Neuronal stem cell (in vitro differentiated cells): ENCODE measurements around the gene LY6G5C.

Experiments used
- DNase-seq: peaks from one replicate; pipeline ENCODE4 v3.0.0-alpha.2; 2013; ENCODE audit warnings: low spot score
- H2AFZ ChIP-seq: one replicate; pipeline ENCODE4 v1.6.1; 2013; ENCODE audit warnings: mild to moderate bottlenecking, low read length, inconsistent platforms
- H2AK5ac ChIP-seq: 2 replicates; pipeline ENCODE4 v1.6.1; 2013; ENCODE audit warnings: low read depth, mild to moderate bottlenecking, inconsistent platforms, low read length, moderate library complexity, mixed read lengths
- H2BK120ac ChIP-seq: 2 replicates; pipeline ENCODE4 v1.6.1; 2013; ENCODE audit warnings: low read depth, mild to moderate bottlenecking, inconsistent platforms, low read length, moderate library complexity, mixed read lengths
- H2BK12ac ChIP-seq: one replicate; pipeline ENCODE4 v1.6.1; 2013; ENCODE audit warnings: low read length, inconsistent platforms
- H2BK15ac ChIP-seq: 2 replicates; pipeline ENCODE4 v1.6.1; 2013; ENCODE audit warnings: mild to moderate bottlenecking, low read length, inconsistent platforms, mixed read lengths
- H2BK5ac ChIP-seq: one replicate; pipeline ENCODE4 v1.6.1; 2013; ENCODE audit warnings: inconsistent platforms, mild to moderate bottlenecking, low read length, moderate library complexity
- H3K14ac ChIP-seq: one replicate; pipeline ENCODE4 v1.6.1; 2013; ENCODE audit warnings: low read length, inconsistent platforms
- H3K18ac ChIP-seq: 2 replicates; pipeline ENCODE4 v1.6.1; 2013; ENCODE audit warnings: low read length, inconsistent platforms
- H3K23ac ChIP-seq: 2 replicates; pipeline ENCODE4 v1.6.1; 2013; ENCODE audit warnings: low read depth, mild to moderate bottlenecking, mixed read lengths, low read length, inconsistent platforms; ENCODE audit not compliant: poor library complexity
- H3K27ac ChIP-seq: replicated peaks from 3 replicates; pipeline ENCODE4 v1.5.1; 2013; ENCODE audit warnings: low read length, inconsistent platforms
- H3K27me3 ChIP-seq, 3 experiments: 2 replicates each; pipeline ENCODE4 v1.6.1; 2013; ENCODE audit warnings: low read length in 3 of 3, mild to moderate bottlenecking in 2 of 3, inconsistent platforms in 1 of 3, low read depth in 1 of 3, mixed read lengths in 1 of 3, moderate library complexity in 1 of 3; ENCODE audit not compliant: control insufficient read depth in 3 of 3, insufficient read depth in 3 of 3
- H3K36me3 ChIP-seq, 2 donors: replicated peaks in 1 of 2; 2 replicates each; pipeline ENCODE4 v1.6.1; 2013; ENCODE audit warnings: low read length in 2 of 2; ENCODE audit not compliant: control insufficient read depth in 2 of 2, insufficient read depth in 2 of 2
- H3K4ac ChIP-seq: 2 replicates; pipeline ENCODE4 v1.6.1; 2013; ENCODE audit warnings: inconsistent platforms, mild to moderate bottlenecking, low read length, moderate library complexity
- H3K4me1 ChIP-seq, 2 donors: 1 replicate in 1 of 2; 2 replicates in 1 of 2; pipeline ENCODE4 v1.6.1; 2013; ENCODE audit warnings: low read length in 2 of 2, low read depth in 1 of 2; ENCODE audit not compliant: control insufficient read depth in 2 of 2, insufficient read depth in 1 of 2
- H3K4me2 ChIP-seq: one replicate; pipeline ENCODE4 v1.6.1; 2013; ENCODE audit warnings: mild to moderate bottlenecking, low read length, inconsistent platforms; ENCODE audit not compliant: insufficient read depth, poor library complexity, severe bottlenecking
- H3K4me3 ChIP-seq, 2 donors: 2 replicates each; pipeline ENCODE4 v1.5.1; 2013; ENCODE audit warnings: low read length in 2 of 2, mild to moderate bottlenecking in 2 of 2, inconsistent platforms in 1 of 2, moderate library complexity in 1 of 2
- H3K79me1 ChIP-seq: one replicate; pipeline ENCODE4 v1.6.1; 2013; ENCODE audit warnings: low read depth, mild to moderate bottlenecking, inconsistent platforms, low read length, moderate library complexity
- H3K9ac ChIP-seq: one replicate; pipeline ENCODE4 v1.6.1; 2013; ENCODE audit warnings: mild to moderate bottlenecking, low read depth, low read length, inconsistent platforms; ENCODE audit not compliant: poor library complexity
- H3K9me3 ChIP-seq, 2 donors: replicated peaks in 1 of 2; 2 replicates each; pipeline versions ENCODE3 to v1.6.1; 2013; ENCODE audit warnings: low read length in 2 of 2, mild to moderate bottlenecking in 2 of 2, inconsistent platforms in 1 of 2, low read depth in 1 of 2, mixed read lengths in 1 of 2, moderate library complexity in 1 of 2; ENCODE audit not compliant: control insufficient read depth in 2 of 2, insufficient read depth in 1 of 2
- H4K8ac ChIP-seq: one replicate; pipeline ENCODE4 v1.6.1; 2013; ENCODE audit warnings: low read depth, mild to moderate bottlenecking, inconsistent platforms, low read length, moderate library complexity
- H4K91ac ChIP-seq: one replicate; pipeline ENCODE4 v1.6.1; 2013; ENCODE audit warnings: low read length, low read depth, mild to moderate bottlenecking, inconsistent platforms; ENCODE audit not compliant: poor library complexity
- WGBS, 2 donors: extraction: QIAGEN DNeasy Blood & Tissue Kit; methylation state at CpG; one replicate each; pipeline ENCODE4 v1.1.7; 2013; ENCODE audit warnings: missing lambda C conversion rate in 2 of 2, mixed read lengths in 1 of 2; ENCODE audit not compliant: insufficient read length in 2 of 2, insufficient replicate concordance in 1 of 2; ENCODE audit errors: extremely low coverage in 2 of 2; 5-methylcytosine and 5-hydroxymethylcytosine counted together

LY6G5C gene

GRCh38 chr6:31632279-31632946, 48.5 kb downstream of the LY6G5C start:
- Histone ChIP-seq H2BK5ac (no peak overlapping the region), H2BK12ac (no peak overlapping the region), H3K4ac (no peak overlapping the region), H3K23ac (peak overlapping the region; percentile 52), H3K9me3 (no peaks in the 10 kb centered on the region), H4K91ac (no peak overlapping the region), H4K8ac (peak overlapping the region; percentile 52), H2AFZ (no peak overlapping the region), H3K36me3 (peaks cover 78 to 100% of the 10 kb centered on the region in 2 donors), H3K27me3 (no peaks in the 10 kb centered on the region), H3K27ac (no peak overlapping the region), H3K18ac (peak overlapping the region; percentile 5), H3K4me2 (no peak overlapping the region), H3K14ac (no peak overlapping the region), H2BK15ac (no peak overlapping the region), H2AK5ac (no peak overlapping the region), H2BK120ac (no peak overlapping the region), H3K4me3 (no peak overlapping the region), H3K9ac (peak overlapping the region; percentile 68), H3K4me1 (no peaks in the 10 kb centered on the region), H3K79me1 (peaks cover 10% of the 10 kb centered on the region)
- no CpG with 5 or more reads among the region's 26 CpGs for WGBS, 2 donors
- DNase-seq, result no peak

GRCh38 chr6:31631681-31632278, 49.1 kb downstream of the LY6G5C start:
- Histone ChIP-seq H3K4me2 (no peak overlapping the region), H3K27ac (no peak overlapping the region), H4K8ac (no peak overlapping the region), H3K27me3 (no peaks in the 10 kb centered on the region), H3K18ac (no peak overlapping the region), H3K9me3 (no peaks in the 10 kb centered on the region), H2BK15ac (no peak overlapping the region), H3K4me1 (no peaks in the 10 kb centered on the region), H2AFZ (no peak overlapping the region), H3K14ac (no peak overlapping the region), H3K36me3 (peaks cover 79 to 100% of the 10 kb centered on the region in 2 donors), H2BK5ac (no peak overlapping the region), H3K9ac (peak overlapping the region; percentile 9), H3K4ac (no peak overlapping the region), H3K4me3 (no peak overlapping the region), H3K23ac (peak overlapping the region; percentile 52), H4K91ac (no peak overlapping the region), H3K79me1 (peaks cover 10% of the 10 kb centered on the region), H2BK120ac (no peak overlapping the region), H2AK5ac (no peak overlapping the region), H2BK12ac (no peak overlapping the region)
- no CpG with 5 or more reads among the region's 32 CpGs for WGBS, 2 donors
- no peak for DNase-seq

GRCh38 chr6:31631209-31631608, 49.7 kb downstream of the LY6G5C start:
- H4K8ac ChIP-seq, result no peak overlapping the region
- no peak overlapping the region for H3K9ac ChIP-seq
- H3K4me3 ChIP-seq, result no peak overlapping the region
- peaks cover 10% of the 10 kb centered on the region for H3K79me1 ChIP-seq
- H3K27me3 ChIP-seq, result no peaks in the 10 kb centered on the region
- no peaks in the 10 kb centered on the region for H3K4me1 ChIP-seq
- H3K14ac ChIP-seq, result no peak overlapping the region
- no peak overlapping the region for H2BK5ac ChIP-seq
- H2BK12ac ChIP-seq, result no peak overlapping the region
- no peak overlapping the region for H4K91ac ChIP-seq
- no peak overlapping the region for H3K4me2 ChIP-seq
- H3K23ac ChIP-seq, result no peak overlapping the region
- H2AFZ ChIP-seq, result no peak overlapping the region
- no peak overlapping the region for H2AK5ac ChIP-seq
- H3K4ac ChIP-seq, result no peak overlapping the region
- DNase-seq, result no peak
- no peak overlapping the region for H3K27ac ChIP-seq
- H3K18ac ChIP-seq, result no peak overlapping the region
- no peaks in the 10 kb centered on the region for H3K9me3 ChIP-seq
- WGBS, 2 donors, result no CpG with 5 or more reads among the region's 16 CpGs
- no peak overlapping the region for H2BK120ac ChIP-seq
- no peak overlapping the region for H2BK15ac ChIP-seq
- H3K36me3 ChIP-seq, result peaks cover 80 to 100% of the 10 kb centered on the region in 2 donors

GRCh38 chr6:31630177-31630934, 50.5 kb downstream of the LY6G5C start:
- Histone ChIP-seq H2BK15ac (no peak overlapping the region), H3K4me3 (no peak overlapping the region), H3K9me3 (no peaks in the 10 kb centered on the region), H3K14ac (no peak overlapping the region), H2AFZ (no peak overlapping the region), H2BK12ac (no peak overlapping the region), H2AK5ac (no peak overlapping the region), H2BK120ac (no peak overlapping the region), H3K27me3 (no peaks in the 10 kb centered on the region), H3K4ac (no peak overlapping the region), H3K36me3 (peaks cover 81 to 100% of the 10 kb centered on the region in 2 donors), H4K91ac (no peak overlapping the region), H3K4me2 (no peak overlapping the region), H3K27ac (no peak overlapping the region), H3K18ac (no peak overlapping the region), H4K8ac (no peak overlapping the region), H3K9ac (peak overlapping the region; percentile 1), H3K79me1 (peaks cover 10% of the 10 kb centered on the region), H3K23ac (no peak overlapping the region), H3K4me1 (no peaks in the 10 kb centered on the region), H2BK5ac (no peak overlapping the region)
- WGBS, 2 donors, result no CpG with 5 or more reads among the region's 25 CpGs
- DNase-seq, result no peak
